A549 treated with Hydrocortisone at 1 μM for 4 hours (cell line): ENCODE data around the gene CEP76. TPM values are rescaled to one million over a fixed set of nuclear protein-coding genes. Genes with fewer than 3 reads are reported as not detected.

Experiments
- total RNA-seq: library from RNA; stranded (reverse); fragments of 200-300 nt; extraction: Qiagen RNA extraction; gene quantifications from 5 replicates; pipeline ENCODE4 v1.2.3, GENCODE V29; 2022

The CEP76 gene, protein sequence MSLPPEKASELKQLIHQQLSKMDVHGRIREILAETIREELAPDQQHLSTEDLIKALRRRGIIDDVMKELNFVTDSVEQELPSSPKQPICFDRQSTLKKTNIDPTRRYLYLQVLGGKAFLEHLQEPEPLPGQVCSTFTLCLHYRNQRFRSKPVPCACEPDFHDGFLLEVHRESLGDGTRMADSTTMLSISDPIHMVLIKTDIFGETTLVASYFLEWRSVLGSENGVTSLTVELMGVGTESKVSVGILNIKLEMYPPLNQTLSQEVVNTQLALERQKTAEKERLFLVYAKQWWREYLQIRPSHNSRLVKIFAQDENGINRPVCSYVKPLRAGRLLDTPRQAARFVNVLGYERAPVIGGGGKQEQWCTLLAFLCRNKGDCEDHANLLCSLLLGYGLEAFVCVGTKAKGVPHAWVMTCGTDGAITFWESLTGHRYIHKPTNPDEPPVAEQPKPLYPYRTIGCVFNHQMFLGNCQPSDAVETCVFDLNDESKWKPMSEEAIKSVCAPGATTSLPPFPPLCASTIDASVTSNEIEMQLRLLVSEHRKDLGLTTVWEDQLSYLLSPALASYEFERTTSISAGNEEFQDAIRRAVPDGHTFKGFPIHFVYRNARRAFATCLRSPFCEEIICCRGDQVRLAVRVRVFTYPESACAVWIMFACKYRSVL
- total RNA-seq, result 5.1 to 6.7 TPM (median 6.4 TPM) in 5 replicates

DNA sequence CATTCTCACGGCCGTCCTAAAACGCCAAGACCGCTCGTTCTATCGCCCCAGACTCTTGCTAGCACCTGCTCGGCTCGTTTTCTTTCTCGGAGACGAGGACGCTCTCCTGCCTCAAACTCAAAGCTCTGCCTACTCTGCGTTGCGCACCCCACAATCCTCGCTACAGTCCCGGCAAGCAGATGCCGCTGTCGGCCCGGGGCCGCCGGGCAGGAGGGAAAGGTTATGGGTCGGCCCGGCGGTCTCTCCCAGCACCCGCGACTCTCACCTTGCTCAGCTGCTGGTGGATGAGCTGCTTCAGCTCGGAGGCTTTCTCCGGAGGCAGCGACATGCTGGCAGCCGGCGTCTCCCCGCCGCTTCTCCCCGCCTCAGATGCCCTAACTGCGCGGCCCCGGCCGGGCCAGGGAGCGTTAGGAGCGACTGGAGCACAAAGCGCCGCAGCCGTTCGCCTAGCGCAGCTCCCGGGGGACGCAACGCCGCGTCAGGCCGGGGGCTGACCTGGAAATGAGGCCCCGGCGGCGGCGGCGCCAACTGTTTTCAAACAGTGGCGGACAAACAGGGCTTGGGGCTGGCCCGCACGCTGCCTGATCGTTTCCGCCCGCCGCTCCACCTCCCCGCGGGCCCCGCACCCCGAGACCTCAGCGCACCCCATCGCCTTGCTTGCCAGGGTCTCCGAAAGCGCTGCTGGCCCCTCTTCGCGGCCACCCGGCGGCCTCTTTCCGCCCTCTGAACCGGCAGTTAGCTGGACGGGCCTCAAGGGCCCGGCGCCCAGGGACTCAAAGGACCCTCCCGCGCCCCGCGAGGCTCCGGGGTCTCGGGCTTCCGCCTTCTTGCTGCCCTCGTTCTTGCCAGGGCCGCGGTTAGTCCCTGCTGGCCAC is at the start of gene CEP76, which contains the start of gene PSMG2:
Gene CEP76 (minus strand): TSS at position 503 of the 875 bp plus-strand sequence. CDS start 175 bp downstream, at position 328.
Gene PSMG2 (plus strand): TSS at position 822 of the 875 bp plus-strand sequence. CDS start 66 bp downstream, outside the sequence.

DNA sequence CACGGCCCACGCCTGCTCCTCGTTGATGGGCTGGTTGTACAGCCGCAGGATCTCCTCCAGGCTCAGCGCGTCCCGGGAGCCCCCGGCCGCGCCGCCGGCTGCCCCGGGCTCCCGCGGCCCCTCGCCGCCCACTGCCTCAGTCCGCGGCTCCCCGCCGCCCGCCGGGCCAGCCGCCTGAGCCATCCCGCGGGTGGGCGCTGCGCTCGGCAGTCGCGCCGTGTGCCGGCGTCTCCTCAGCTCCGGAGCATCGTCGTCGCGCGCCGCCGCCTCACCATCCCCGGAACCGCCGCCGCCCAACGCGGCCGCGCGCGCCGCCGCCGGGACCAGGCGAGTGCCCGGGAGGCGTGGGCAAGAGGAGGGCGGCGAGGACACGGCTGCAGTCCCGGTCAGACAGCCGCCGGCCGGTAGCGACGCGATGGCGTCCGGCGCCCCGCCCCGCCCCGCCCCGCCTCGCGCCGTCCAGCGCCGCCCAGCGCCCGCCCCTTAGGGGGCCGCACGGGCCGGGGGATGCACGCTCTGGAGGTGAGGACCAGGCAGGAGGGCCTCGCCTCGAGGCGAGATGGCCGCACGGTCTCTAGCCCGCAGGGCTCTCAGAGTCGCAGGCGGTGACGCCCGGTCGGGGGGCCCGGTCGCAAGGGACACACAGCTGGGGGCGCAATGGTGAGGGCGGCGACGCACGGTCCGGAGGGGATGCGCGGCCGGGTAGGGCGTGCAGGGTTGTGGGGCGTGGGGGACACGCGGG is 44.7 kb downstream of the CEP76 start, which contains the start of gene SPIRE1:
Gene SPIRE1 (minus strand): TSS at position 424 of the 742 bp plus-strand sequence. CDS start 241 bp downstream, at position 183.

Other genes starting within 250 kb of the CEP76 start
- 12.7 to 21.2 TPM (median 16.0 TPM) in 5 replicates for gene SPIRE1, start 44.6 kb downstream of the CEP76 start, total RNA-seq
- 59.6 to 72.9 TPM (median 69.2 TPM) in 5 replicates for gene PSMG2, start 319 bp upstream of the CEP76 start, total RNA-seq
- 17.7 to 19.6 TPM (median 18.2 TPM) in 5 replicates for gene PTPN2, start 181.5 kb upstream of the CEP76 start, total RNA-seq
- gene SEH1L, start 245.3 kb upstream of the CEP76 start, total RNA-seq, result 24.1 to 29.5 TPM (median 26.1 TPM) in 5 replicates